ENCODE measurements around the gene ZCCHC24.
"Not testable (repeated sequence)": the region's sequence is repeated elsewhere in the genome, so short reads cannot be mapped to it uniquely, and the experiment has no call there.

The ZCCHC24 gene

GRCh38 chr10:79335470-79336235 lies 109.8 kb downstream of the ZCCHC24 start:
- H3K27me3 Mint-ChIP-seq (ENCODE audit: low read depth, poor library complexity) = peaks cover 7% of the 10 kb centered on the region
- no peaks in the 10 kb centered on the region for H3K36me3 Mint-ChIP-seq (ENCODE audit: low read depth)
- TF ChIP-seq CTCF (IDR thresholded peaks at IDR 0.05) = no peak
- H3K4me3 Mint-ChIP-seq = no peak overlapping the region
- DNase-seq = no peak
- H3K4me1 Mint-ChIP-seq = peaks cover 25% of the 10 kb centered on the region
- peak overlapping the region; percentile 77 for H3K27ac Mint-ChIP-seq
- peaks cover 23% of the 10 kb centered on the region for H3K9me3 Mint-ChIP-seq

- H3K4me1 Mint-ChIP-seq = peaks cover 25% of the 10 kb centered on the region
- peaks cover 23% of the 10 kb centered on the region for H3K9me3 Mint-ChIP-seq
- H3K36me3 Mint-ChIP-seq (ENCODE audit: low read depth) = no peaks in the 10 kb centered on the region
- H3K4me3 Mint-ChIP-seq = no peak overlapping the region
- no peak for TF ChIP-seq CTCF (IDR thresholded peaks at IDR 0.05)
- DNase-seq = no peak
- peaks cover 7% of the 10 kb centered on the region for H3K27me3 Mint-ChIP-seq (ENCODE audit: low read depth, poor library complexity)
- peak overlapping the region; percentile 77 for H3K27ac Mint-ChIP-seq
Observed at GRCh38 chr10:79335094-79335469, 110.3 kb downstream of the ZCCHC24 start.

GRCh38 chr10:79334573-79334972 lies 110.9 kb downstream of the ZCCHC24 start:
- H3K27ac Mint-ChIP-seq = no peak overlapping the region
- no peak overlapping the region for H3K4me3 Mint-ChIP-seq
- TF ChIP-seq CTCF (IDR thresholded peaks at IDR 0.05) = no peak

GRCh38 chr10:79333513-79333912 lies 111.9 kb downstream of the ZCCHC24 start:
- Mint-ChIP-seq H3K36me3 (ENCODE audit: low read depth) (no peaks in the 10 kb centered on the region), H3K27ac (no peak overlapping the region), H3K27me3 (ENCODE audit: low read depth, poor library complexity) (peaks cover 7% of the 10 kb centered on the region), H3K4me3 (no peak overlapping the region), H3K9me3 (peaks cover 19% of the 10 kb centered on the region), H3K4me1 (peaks cover 25% of the 10 kb centered on the region)
- no peak for TF ChIP-seq CTCF (IDR thresholded peaks at IDR 0.05)
- no peak for DNase-seq

More at GRCh38 chr10:79334573-79334972, 110.9 kb downstream of the ZCCHC24 start:
- H3K36me3 Mint-ChIP-seq (ENCODE audit: low read depth) = no peaks in the 10 kb centered on the region
- peaks cover 25% of the 10 kb centered on the region for H3K4me1 Mint-ChIP-seq
- peaks cover 23% of the 10 kb centered on the region for H3K9me3 Mint-ChIP-seq
- DNase-seq = no peak
- H3K27me3 Mint-ChIP-seq (ENCODE audit: low read depth, poor library complexity) = peaks cover 7% of the 10 kb centered on the region

- not testable (repeated sequence) for H3K27ac Mint-ChIP-seq; H3K4me3 Mint-ChIP-seq; H3K27me3 Mint-ChIP-seq (ENCODE audit: low read depth, poor library complexity); H3K36me3 Mint-ChIP-seq (ENCODE audit: low read depth); DNase-seq
- H3K4me1 Mint-ChIP-seq = peaks cover 25% of the 10 kb centered on the region
- peaks cover 19% of the 10 kb centered on the region for H3K9me3 Mint-ChIP-seq
Observed at GRCh38 chr10:79332610-79333315, 112.7 kb downstream of the ZCCHC24 start.
